IMR-90 (cell line): ENCODE measurements around the gene CDHR3.

Source experiments
- BHLHE40 ChIP-seq: fragments of 150-350 bp; IDR thresholded peaks from 2 replicates; pipeline ENCODE4 v1.6.1; 2016; ENCODE audit warnings: mild to moderate bottlenecking, low read depth, low read length
- CEBPB ChIP-seq: IDR thresholded peaks from 2 replicates; pipeline ENCODE4 v1.6.1; 2012; ENCODE audit warnings: low read depth, low read length, improper control_type of control experiment
- MAFK ChIP-seq: IDR thresholded peaks from 2 replicates; pipeline ENCODE4 v1.6.1; 2012; ENCODE audit warnings: low read depth, low read length, improper control_type of control experiment
- MAZ ChIP-seq: IDR thresholded peaks from 2 replicates; pipeline ENCODE4 v1.6.1; 2012; ENCODE audit warnings: low read depth, mild to moderate bottlenecking, low read length, improper control_type of control experiment, moderate library complexity, borderline replicate concordance
- MXI1 ChIP-seq: IDR thresholded peaks from 2 replicates; pipeline ENCODE4 v1.6.1; 2012; ENCODE audit warnings: low read depth, mild to moderate bottlenecking, low read length, moderate library complexity, borderline replicate concordance
- POLR2A ChIP-seq: IDR thresholded peaks from 2 replicates; pipeline ENCODE4 v1.6.1; 2012; ENCODE audit warnings: mild to moderate bottlenecking, low read depth, low read length
- RCOR1 ChIP-seq: IDR thresholded peaks from 2 replicates; pipeline ENCODE4 v1.6.1; 2012; ENCODE audit warnings: mild to moderate bottlenecking, low read length, improper control_type of control experiment; ENCODE audit not compliant: insufficient replicate concordance
- TF ChIP-seq, protein P1 (sequence below): conservative IDR thresholded peaks from 2 replicates; pipeline ENCODE4 v1.5.1; 2012; ENCODE audit warnings: mild to moderate bottlenecking, low read depth, low read length, improper control_type of control experiment

GRCh38 chr7:105931179-105931578, 31.9 kb upstream of the CDHR3 start:
- TF ChIP-seq, protein P1, sequence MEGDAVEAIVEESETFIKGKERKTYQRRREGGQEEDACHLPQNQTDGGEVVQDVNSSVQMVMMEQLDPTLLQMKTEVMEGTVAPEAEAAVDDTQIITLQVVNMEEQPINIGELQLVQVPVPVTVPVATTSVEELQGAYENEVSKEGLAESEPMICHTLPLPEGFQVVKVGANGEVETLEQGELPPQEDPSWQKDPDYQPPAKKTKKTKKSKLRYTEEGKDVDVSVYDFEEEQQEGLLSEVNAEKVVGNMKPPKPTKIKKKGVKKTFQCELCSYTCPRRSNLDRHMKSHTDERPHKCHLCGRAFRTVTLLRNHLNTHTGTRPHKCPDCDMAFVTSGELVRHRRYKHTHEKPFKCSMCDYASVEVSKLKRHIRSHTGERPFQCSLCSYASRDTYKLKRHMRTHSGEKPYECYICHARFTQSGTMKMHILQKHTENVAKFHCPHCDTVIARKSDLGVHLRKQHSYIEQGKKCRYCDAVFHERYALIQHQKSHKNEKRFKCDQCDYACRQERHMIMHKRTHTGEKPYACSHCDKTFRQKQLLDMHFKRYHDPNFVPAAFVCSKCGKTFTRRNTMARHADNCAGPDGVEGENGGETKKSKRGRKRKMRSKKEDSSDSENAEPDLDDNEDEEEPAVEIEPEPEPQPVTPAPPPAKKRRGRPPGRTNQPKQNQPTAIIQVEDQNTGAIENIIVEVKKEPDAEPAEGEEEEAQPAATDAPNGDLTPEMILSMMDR: no peak
- no peak for TF ChIP-seq POLR2A
- no peak for TF ChIP-seq CEBPB
- no peak for TF ChIP-seq MXI1
- no peak for TF ChIP-seq MAFK
- no peak for TF ChIP-seq BHLHE40
- TF ChIP-seq RCOR1: no peak
- TF ChIP-seq MAZ: no peak
